Naive thymus-derived CD4-positive, alpha-beta T cell (primary cell): ENCODE measurements around the gene SKAP1. TPM values are rescaled to one million over a fixed set of nuclear protein-coding genes. Genes with fewer than 3 reads are reported as not detected.
A peak's percentile ranks its signal among the peaks of the same experiment; 100 is the strongest.

ENCODE experiments used
- ATAC-seq: fragments of 150-1000 bp; cut with Tn5 transposase; 2 replicates; pipeline ENCODE4 v1.10.0; 2021; ENCODE audit warnings: mild to moderate bottlenecking, moderate library complexity
- CTCF ChIA-PET: fragments of 350-600 bp; sonication (Branson Sonifier 250); formaldehyde crosslinking; loops from one replicate; lab custom pipeline; 2021; ENCODE audit warnings: antibody characterized with exemption; lab: Charles Lee
- POLR2A ChIA-PET: fragments of 350-600 bp; sonication (Branson Sonifier 250); formaldehyde crosslinking; loops from one replicate; lab custom pipeline; 2021; ENCODE audit warnings: antibody characterized with exemption, inconsistent platforms; lab: Charles Lee
- DNase-seq, 9 donors: peaks; one replicate each; pipeline versions ENCODE4 v3.0.0 to v3.0.0-alpha.2; 2020 to 2022; ENCODE audit warnings: mixed read lengths in 1 of 9
- H3K27ac ChIP-seq: one replicate; pipeline ENCODE4 v1.7.0; 2013; ENCODE audit warnings: mild to moderate bottlenecking, low read depth, low read length, moderate library complexity
- H3K27me3 ChIP-seq, 2 donors: one replicate each; pipeline ENCODE4 v1.7.0; 2013; ENCODE audit warnings: low read length in 2 of 2, mild to moderate bottlenecking in 2 of 2, moderate library complexity in 2 of 2; ENCODE audit not compliant: control insufficient read depth in 2 of 2, insufficient read depth in 2 of 2
- H3K36me3 ChIP-seq, 3 experiments: 1 replicate in 2 of 3; 2 replicates in 1 of 3; pipeline ENCODE4 v1.7.0; 2013; ENCODE audit warnings: low read length in 3 of 3, mild to moderate bottlenecking in 3 of 3, moderate library complexity in 1 of 3; ENCODE audit not compliant: insufficient read depth in 3 of 3, control insufficient read depth in 2 of 3
- H3K4me1 ChIP-seq, 2 donors: one replicate each; pipeline ENCODE4 v1.7.0; 2013; ENCODE audit warnings: low read length in 2 of 2, mild to moderate bottlenecking in 2 of 2, moderate library complexity in 1 of 2; ENCODE audit not compliant: control insufficient read depth in 2 of 2, insufficient read depth in 2 of 2
- H3K4me3 ChIP-seq: 2 replicates; pipeline ENCODE4 v1.7.0; 2013; ENCODE audit warnings: mild to moderate bottlenecking, low read length
- H3K9me3 ChIP-seq, 3 experiments: 1 replicate in 2 of 3; 2 replicates in 1 of 3; pipeline ENCODE4 v1.7.0; 2013; ENCODE audit warnings: low read length in 3 of 3; ENCODE audit not compliant: control insufficient read depth in 2 of 3
- H3K27ac Mint-ChIP-seq, 9 donors: one replicate each; pipeline ENCODE4 v1.8.0; 2020 to 2022; ENCODE audit warnings: mixed read lengths in 9 of 9, mild to moderate bottlenecking in 8 of 9, moderate library complexity in 5 of 9, inconsistent platforms in 2 of 9
- H3K27me3 Mint-ChIP-seq, 5 donors: one replicate each; pipeline ENCODE4 v1.8.0; 2021 to 2022; ENCODE audit warnings: mixed read lengths in 5 of 5, mild to moderate bottlenecking in 1 of 5
- H3K36me3 Mint-ChIP-seq, 5 donors: one replicate each; pipeline ENCODE4 v1.8.0; 2020 to 2022; ENCODE audit warnings: mixed read lengths in 5 of 5, mild to moderate bottlenecking in 3 of 5, inconsistent platforms in 1 of 5
- H3K4me1 Mint-ChIP-seq, 7 donors: one replicate each; pipeline ENCODE4 v1.8.0; 2020 to 2022; ENCODE audit warnings: mixed read lengths in 7 of 7, mild to moderate bottlenecking in 3 of 7, inconsistent platforms in 1 of 7
- H3K4me3 Mint-ChIP-seq, 10 donors: one replicate each; pipeline ENCODE4 v1.8.0; 2020 to 2022; ENCODE audit warnings: mild to moderate bottlenecking in 10 of 10, mixed read lengths in 10 of 10, moderate library complexity in 6 of 10, inconsistent platforms in 2 of 10
- H3K9me3 Mint-ChIP-seq, 11 donors: one replicate each; pipeline ENCODE4 v1.8.0; 2020 to 2022; ENCODE audit warnings: mixed read lengths in 11 of 11, mild to moderate bottlenecking in 4 of 11, inconsistent platforms in 1 of 11, moderate library complexity in 1 of 11
- intact Hi-C, 2 donors: fragments of 100-400 bp; cut with micrococcal nuclease; formaldehyde crosslinking; loops; one replicate each; pipeline ENCODE4 v1.15.1; 2023
- polyA plus RNA-seq, 2 donors: library from polyadenylated mRNA; unstranded; fragments of 300-500 nt; fragmentation: Illumina TruSeq; gene quantifications; one replicate each; pipeline ENCODE4 v1.2.3, GENCODE V29; 2021
- total RNA-seq, 6 experiments: library from RNA in 5 of 6; stranded (reverse) in 5 of 6; gene quantifications; 1 replicate in 5 of 6; 2 replicates in 1 of 6; pipeline ENCODE4 v1.2.3 and lab custom pipeline; 2021 to 2026

Gene SKAP1
- total RNA-seq (100 to 1,000 TPM in 4 of 5 experiments, 10 to 100 TPM in 1; 99.3 to 117 (median 109) TPM), polyA plus RNA-seq (100 to 1,000 TPM; 254 to 289 TPM), total RNA-seq (lab: John Stamatoyannopoulos, UW) (96.0 reads per million, percentile 84 among the genes with 10 or more reads in this experiment)

GRCh38 chr17:48429638-48430586, at the start of gene SKAP1:
Gene SKAP1 (minus strand): TSS chr17:48430214.
- CTCF ChIA-PET: no interaction called here
- peak; percentile 84 for ATAC-seq
- peaks cover 0 to 26% (median 4%) of the 10 kb centered on the region in 5 donors for H3K36me3 Mint-ChIP-seq

GRCh38 chr17:48479014-48479402, 49.0 kb upstream of the SKAP1 start:
- ATAC-seq (no peak), DNase-seq (no peak)
- Mint-ChIP-seq H3K36me3 (peaks cover 0 to 2% (median 0%) of the 10 kb centered on the region in 5 donors), H3K4me1 (peaks cover 4 to 38% (median 7%) of the 10 kb centered on the region in 7 donors), H3K27ac (peak overlapping the region in 1 of 9 donors; percentile 67), H3K9me3 (no peaks in the 10 kb centered on the region), H3K4me3 (no peak overlapping the region), H3K27me3 (no peaks in the 10 kb centered on the region)
- no peaks in the 10 kb centered on the region for H3K4me1 ChIP-seq
- intact Hi-C loops: no loop called here
- H3K27me3 ChIP-seq: no peaks in the 10 kb centered on the region
- H3K9me3 ChIP-seq: no peaks in the 10 kb centered on the region
- no peaks in the 10 kb centered on the region for H3K36me3 ChIP-seq
- no peak overlapping the region for H3K4me3 ChIP-seq
- ChIA-PET CTCF (no interaction called here), POLR2A (no interaction called here)
- no peak overlapping the region for H3K27ac ChIP-seq

More at GRCh38 chr17:48429638-48430586, at the start of gene SKAP1:
- H3K4me3 Mint-ChIP-seq: peak within 1 kb of the TSS; percentile 90 to 100 (median 98)
- Histone ChIP-seq H3K27me3 (no peaks in the 10 kb centered on the region), H3K36me3 (peaks cover 0 to 7% (median 0%) of the 10 kb centered on the region in 3 experiments), H3K4me1 (peaks cover 36 to 58% of the 10 kb centered on the region in 2 donors), H3K4me3 (peak within 1 kb of the TSS; percentile 92), H3K9me3 (no peaks in the 10 kb centered on the region), H3K27ac (peak within 1 kb of the TSS; percentile 97)
- POLR2A ChIA-PET: interaction anchor here (1.0 to 2.7 kb wide), 4 partner anchors 11 to 25 kb away, joined by 3 to 36 read pairs (median 14); no protein-coding TSS in a partner anchor
- intact Hi-C loops: loop anchor here (1.0 to 5.0 kb wide), 5 partner anchors 11 to 383 kb away; partner anchors contain the start of gene NFE2L1 (in 1 of the 2)
- H3K27me3 Mint-ChIP-seq: no peaks in the 10 kb centered on the region
- peak; percentile 52 to 80 (median 62) for DNase-seq
- peaks cover 50 to 93% (median 82%) of the 10 kb centered on the region in 7 donors for H3K4me1 Mint-ChIP-seq
- H3K9me3 Mint-ChIP-seq: no peaks in the 10 kb centered on the region
- H3K27ac Mint-ChIP-seq: peak within 1 kb of the TSS; percentile 91 to 99 (median 98)

- H3K4me3 ChIP-seq: no peak overlapping the region
- intact Hi-C loops: no loop called here
- DNase-seq (no peak), ATAC-seq (peak; percentile 87)
- H3K36me3 Mint-ChIP-seq: peaks cover 0 to 2% (median 0%) of the 10 kb centered on the region in 5 donors
- peak overlapping the region in 1 of 10 donors; percentile 33 for H3K4me3 Mint-ChIP-seq
- H3K36me3 ChIP-seq: no peaks in the 10 kb centered on the region
- H3K27ac ChIP-seq: no peak overlapping the region
- CTCF ChIA-PET: interaction anchor here (1.4 kb wide), 1 partner anchor 13 kb away, joined by 3 read pairs; no protein-coding TSS in a partner anchor
- H3K27me3 ChIP-seq: no peaks in the 10 kb centered on the region
- H3K27me3 Mint-ChIP-seq: no peaks in the 10 kb centered on the region
- no peaks in the 10 kb centered on the region for H3K4me1 ChIP-seq
- H3K9me3 ChIP-seq: no peaks in the 10 kb centered on the region
- H3K9me3 Mint-ChIP-seq: no peaks in the 10 kb centered on the region
- H3K4me1 Mint-ChIP-seq: peaks cover 3 to 32% (median 5%) of the 10 kb centered on the region in 7 donors
- H3K27ac Mint-ChIP-seq: peak overlapping the region in 2 of 9 donors; percentile 42 to 67
- POLR2A ChIA-PET: no interaction called here
Measured at GRCh38 chr17:48478224-48479013, 48.4 kb upstream of the SKAP1 start.

- DNase-seq (no peak), ATAC-seq (no peak)
- H3K4me3 Mint-ChIP-seq: no peak overlapping the region
- Histone ChIP-seq H3K4me1 (peaks cover 0 to 6% of the 10 kb centered on the region in 2 donors), H3K27me3 (no peaks in the 10 kb centered on the region), H3K27ac (no peak overlapping the region), H3K9me3 (no peaks in the 10 kb centered on the region), H3K36me3 (no peaks in the 10 kb centered on the region), H3K4me3 (no peak overlapping the region)
- H3K36me3 Mint-ChIP-seq: peaks cover 0 to 2% (median 0%) of the 10 kb centered on the region in 5 donors
- peaks cover 0 to 25% (median 3%) of the 10 kb centered on the region in 7 donors for H3K4me1 Mint-ChIP-seq
- H3K27me3 Mint-ChIP-seq: peaks cover 0 to 5% (median 0%) of the 10 kb centered on the region in 5 donors
- peak overlapping the region in 1 of 9 donors; percentile 36 for H3K27ac Mint-ChIP-seq
- intact Hi-C loops: no loop called here
- no peaks in the 10 kb centered on the region for H3K9me3 Mint-ChIP-seq
- ChIA-PET POLR2A (no interaction called here), CTCF (interaction anchor here (0.6 to 1.4 kb wide), 3 partner anchors 15 to 123 kb away, joined by 3 read pairs; no protein-coding TSS in a partner anchor)
Measured at GRCh38 chr17:48477221-48477620, 47.2 kb upstream of the SKAP1 start.

- Mint-ChIP-seq H3K9me3 (no peaks in the 10 kb centered on the region), H3K36me3 (no peaks in the 10 kb centered on the region), H3K27ac (no peak overlapping the region), H3K4me1 (peaks cover 0 to 11% (median 0%) of the 10 kb centered on the region in 7 donors), H3K4me3 (peak overlapping the region in 1 of 10 donors; percentile 14), H3K27me3 (peaks cover 0 to 21% (median 0%) of the 10 kb centered on the region in 5 donors)
- no peaks in the 10 kb centered on the region for H3K36me3 ChIP-seq
- DNase-seq: no peak
- intact Hi-C loops: no loop called here
- ATAC-seq: peak; percentile 67
- ChIA-PET CTCF (interaction anchor here (0.6 to 1.0 kb wide), 4 partner anchors 20 to 505 kb away, joined by 3 to 4 read pairs (median 4); no protein-coding TSS in a partner anchor), POLR2A (no interaction called here)
- H3K4me3 ChIP-seq: no peak overlapping the region
- H3K27me3 ChIP-seq: no peaks in the 10 kb centered on the region
- H3K27ac ChIP-seq: no peak overlapping the region
- H3K9me3 ChIP-seq: no peaks in the 10 kb centered on the region
- H3K4me1 ChIP-seq: peaks cover 0 to 6% of the 10 kb centered on the region in 2 donors
Measured at GRCh38 chr17:48472411-48473281, 42.6 kb upstream of the SKAP1 start.
